ENCODE results near the gene MYH3. TPM values are rescaled to one million over a fixed set of nuclear protein-coding genes. Genes with fewer than 3 reads are reported as not detected.

The MYH3 gene
- total RNA-seq, 1 donor from 2014 or later: 2.8 TPM

DNA sequence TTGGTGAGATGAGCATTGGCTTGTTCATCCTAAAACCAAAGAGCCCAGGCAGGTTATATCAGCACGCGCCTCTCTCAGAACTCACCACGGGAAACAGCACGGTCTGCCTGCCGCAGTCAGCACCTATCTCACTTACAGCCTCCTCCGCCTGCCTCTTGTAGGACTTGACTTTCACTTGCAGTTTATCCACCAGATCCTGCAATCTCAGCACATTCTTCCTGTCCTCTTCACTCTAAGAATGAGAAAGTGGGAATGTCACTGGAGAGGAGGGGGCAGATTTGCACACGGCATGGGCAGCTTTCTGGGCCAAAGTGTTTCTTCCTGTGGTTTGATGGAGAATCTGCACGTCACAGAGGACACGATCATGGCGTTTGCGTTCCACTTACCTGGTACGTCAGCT lies 27.4 kb downstream of the MYH3 start:
- H3K36me3 ChIP-seq: no peaks in the 10 kb centered on the region
- DNase-seq (no peak), ATAC-seq (no peak)
- H3K4me1 ChIP-seq: no peaks in the 10 kb centered on the region
- no peak overlapping the region for H3K27ac ChIP-seq
- TF ChIP-seq, protein P1, sequence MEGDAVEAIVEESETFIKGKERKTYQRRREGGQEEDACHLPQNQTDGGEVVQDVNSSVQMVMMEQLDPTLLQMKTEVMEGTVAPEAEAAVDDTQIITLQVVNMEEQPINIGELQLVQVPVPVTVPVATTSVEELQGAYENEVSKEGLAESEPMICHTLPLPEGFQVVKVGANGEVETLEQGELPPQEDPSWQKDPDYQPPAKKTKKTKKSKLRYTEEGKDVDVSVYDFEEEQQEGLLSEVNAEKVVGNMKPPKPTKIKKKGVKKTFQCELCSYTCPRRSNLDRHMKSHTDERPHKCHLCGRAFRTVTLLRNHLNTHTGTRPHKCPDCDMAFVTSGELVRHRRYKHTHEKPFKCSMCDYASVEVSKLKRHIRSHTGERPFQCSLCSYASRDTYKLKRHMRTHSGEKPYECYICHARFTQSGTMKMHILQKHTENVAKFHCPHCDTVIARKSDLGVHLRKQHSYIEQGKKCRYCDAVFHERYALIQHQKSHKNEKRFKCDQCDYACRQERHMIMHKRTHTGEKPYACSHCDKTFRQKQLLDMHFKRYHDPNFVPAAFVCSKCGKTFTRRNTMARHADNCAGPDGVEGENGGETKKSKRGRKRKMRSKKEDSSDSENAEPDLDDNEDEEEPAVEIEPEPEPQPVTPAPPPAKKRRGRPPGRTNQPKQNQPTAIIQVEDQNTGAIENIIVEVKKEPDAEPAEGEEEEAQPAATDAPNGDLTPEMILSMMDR (IDR thresholded peaks at IDR 0.05): no peak
- no peak overlapping the region for H3K4me3 ChIP-seq
- no peaks in the 10 kb centered on the region for H3K27me3 ChIP-seq
- H3K9me3 ChIP-seq: no peaks in the 10 kb centered on the region
- intact Hi-C loops (cut with DNase I): no loop called here

DNA sequence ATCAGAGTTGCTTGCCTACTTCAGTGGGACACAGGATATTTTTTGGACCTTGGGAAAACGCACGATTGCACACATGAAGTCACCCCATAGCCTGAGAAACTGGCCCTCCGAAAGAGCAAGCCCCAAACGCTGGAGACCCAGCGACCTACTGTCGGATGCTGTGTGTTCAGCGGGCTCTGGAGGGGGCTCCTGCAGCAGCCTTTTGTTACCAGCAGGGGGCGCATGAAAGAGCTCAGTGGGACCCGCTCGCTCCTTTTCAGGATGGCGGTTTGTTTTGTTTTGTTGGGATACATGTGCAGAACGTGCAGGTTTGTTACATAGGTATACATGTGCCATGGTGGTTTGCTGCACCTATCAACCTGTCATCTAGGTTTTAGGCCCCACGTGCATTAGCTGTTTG lies 28.4 kb downstream of the MYH3 start:
- H3K36me3 ChIP-seq: no peaks in the 10 kb centered on the region
- H3K9me3 ChIP-seq: no peaks in the 10 kb centered on the region
- no peaks in the 10 kb centered on the region for H3K4me1 ChIP-seq
- ATAC-seq: no peak
- intact Hi-C loops (cut with DNase I): no loop called here
- H3K27ac ChIP-seq: no peak overlapping the region
- no peaks in the 10 kb centered on the region for H3K27me3 ChIP-seq
- no peak for DNase-seq
- TF ChIP-seq, protein P1 (IDR thresholded peaks at IDR 0.05): peak; percentile 32
- no peak overlapping the region for H3K4me3 ChIP-seq

DNA sequence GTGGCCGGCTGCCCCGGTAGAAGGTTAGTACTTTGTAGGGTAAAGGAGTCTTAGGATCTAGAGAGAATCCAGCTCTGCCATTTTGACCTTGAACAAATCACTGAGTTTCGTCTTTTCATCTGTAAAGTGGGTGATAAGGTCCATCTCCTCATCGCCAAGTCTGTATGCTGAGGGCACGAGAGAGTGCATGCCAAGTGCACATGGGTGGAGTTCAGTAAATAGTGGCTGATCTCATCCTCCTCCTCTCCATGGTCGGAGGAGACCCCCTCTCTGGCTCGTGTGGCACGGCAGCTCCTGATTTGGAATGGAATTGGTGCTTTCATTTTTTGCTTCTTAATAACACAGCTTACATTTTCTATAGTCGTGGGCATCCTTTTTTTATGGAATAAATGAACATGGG lies 30.7 kb downstream of the MYH3 start:
- Histone ChIP-seq H3K27ac (no peak overlapping the region), H3K36me3 (no peaks in the 10 kb centered on the region), H3K4me3 (no peak overlapping the region), H3K4me1 (no peaks in the 10 kb centered on the region), H3K27me3 (no peaks in the 10 kb centered on the region), H3K9me3 (no peaks in the 10 kb centered on the region)
- ATAC-seq (no peak), DNase-seq (no peak)
- intact Hi-C loops (cut with DNase I): no loop called here
- TF ChIP-seq, protein P1 (IDR thresholded peaks at IDR 0.05): no peak

DNA sequence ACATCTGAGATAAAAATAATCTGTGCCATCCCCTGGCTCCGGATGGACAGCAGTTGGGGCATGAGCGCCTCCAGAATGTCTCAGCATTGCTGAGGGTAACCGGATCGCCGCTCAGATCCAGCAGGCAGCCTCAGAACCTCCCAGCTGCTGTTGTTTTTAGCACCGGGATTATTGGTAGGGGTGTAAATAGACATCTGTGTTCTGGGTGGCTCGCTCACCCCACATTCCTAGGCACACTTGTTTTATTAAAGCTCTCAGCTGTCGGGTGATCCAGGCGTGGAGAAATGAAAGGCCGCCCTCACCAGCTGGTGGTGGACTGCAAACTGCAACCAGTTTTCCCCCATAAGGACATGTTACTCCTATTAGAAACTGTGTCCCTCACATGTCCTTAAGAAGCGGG lies 32.1 kb downstream of the MYH3 start:
- no peak overlapping the region for H3K4me3 ChIP-seq
- H3K4me1 ChIP-seq: no peaks in the 10 kb centered on the region
- no peaks in the 10 kb centered on the region for H3K9me3 ChIP-seq
- no peak for DNase-seq
- intact Hi-C loops (cut with DNase I): no loop called here
- no peaks in the 10 kb centered on the region for H3K27me3 ChIP-seq
- ATAC-seq: no peak
- TF ChIP-seq, protein P1 (IDR thresholded peaks at IDR 0.05): no peak
- H3K36me3 ChIP-seq: no peaks in the 10 kb centered on the region
- no peak overlapping the region for H3K27ac ChIP-seq

DNA sequence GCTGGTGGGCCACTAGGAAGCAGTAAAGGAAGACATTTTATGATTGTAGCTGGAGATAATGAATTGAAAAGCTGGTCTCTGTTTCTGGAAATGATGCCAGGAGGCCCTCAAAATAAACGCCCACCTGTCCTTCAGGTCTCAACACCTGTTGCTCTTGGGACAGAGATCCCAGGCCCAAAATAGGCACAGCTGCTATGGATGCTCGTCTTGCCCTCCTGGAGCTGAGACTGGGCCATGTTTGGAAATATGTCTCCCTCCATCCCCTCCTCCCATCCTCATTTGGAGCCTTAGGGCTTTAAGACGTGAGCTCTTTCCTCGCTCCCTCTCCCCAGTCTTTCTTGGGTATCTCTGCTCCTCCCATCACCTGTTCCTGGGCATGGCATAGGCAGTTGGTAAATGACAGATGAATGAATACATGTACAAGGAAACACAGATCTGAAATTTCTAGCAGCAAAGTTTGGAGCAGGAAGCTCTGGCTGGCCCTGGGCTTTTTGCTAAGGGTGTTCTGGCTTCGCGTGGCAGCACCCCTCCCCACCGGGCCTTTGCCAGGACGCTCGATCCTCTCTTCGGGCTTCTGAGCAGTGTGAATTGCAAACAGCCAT lies 33.3 kb downstream of the MYH3 start:
- intact Hi-C loops (cut with DNase I): no loop called here
- Histone ChIP-seq H3K27ac (no peak overlapping the region), H3K4me3 (no peak overlapping the region), H3K4me1 (no peaks in the 10 kb centered on the region), H3K36me3 (no peaks in the 10 kb centered on the region), H3K27me3 (no peaks in the 10 kb centered on the region), H3K9me3 (no peaks in the 10 kb centered on the region)
- TF ChIP-seq, protein P1 (IDR thresholded peaks at IDR 0.05): no peak
- DNase-seq (no peak), ATAC-seq (no peak)

Measured in upper lobe of right lung (tissue), 1 donor.